ENCODE data around the gene PI3. TPM values are rescaled to one million over a fixed set of nuclear protein-coding genes. Genes with fewer than 3 reads are reported as not detected.

PI3 gene
- total RNA-seq, 5 donors from 2014 or later (not counting 1 experiment from before 2014, with no cell fraction given) = 0.51 TPM; not detected in 4

- H3K27me3 Mint-ChIP-seq = peaks cover 50 to 53% of the 10 kb centered on the region in 2 donors
- no CpG with 5 or more reads among the region's 1 CpG for WGBS (ENCODE audit: insufficient coverage)
- H3K36me3 Mint-ChIP-seq = no peaks in the 10 kb centered on the region
- no peak overlapping the region for H3K4me3 Mint-ChIP-seq
- H3K36me3 ChIP-seq (ENCODE audit: control insufficient read depth in 2 of 2, extremely low read depth in 1 of 2, insufficient read depth in 1 of 2, low read length in 1 of 2) = no peaks in the 10 kb centered on the region
- POLR2A ChIA-PET = no interaction called here
- peaks cover 0 to 20% of the 10 kb centered on the region in 2 experiments for H3K27me3 ChIP-seq (replicated peaks in 1 of 2; ENCODE audit: control insufficient read depth in 2 of 2, extremely low read depth in 1 of 2, insufficient read depth in 2 of 2, low read length in 1 of 2)
- H3K4me3 ChIP-seq (ENCODE audit: control insufficient read depth in 1 of 2, extremely low read depth in 1 of 2, low read length in 1 of 2) = no peak overlapping the region
- no peak overlapping the region for H3K27ac ChIP-seq (ENCODE audit: low read length)
- H3K4me1 ChIP-seq (ENCODE audit: control insufficient read depth in 1 of 2, extremely low read depth in 1 of 2, insufficient read depth in 2 of 2, low read length in 2 of 2) = no peaks in the 10 kb centered on the region
- no peaks in the 10 kb centered on the region for H3K9me3 ChIP-seq
- DNase-seq (no peak), ATAC-seq (replicated peaks in 1 of 4) (no peak)
- CTCF ChIA-PET = no interaction called here
- no peak overlapping the region for H3K27ac Mint-ChIP-seq
- H3K9me3 Mint-ChIP-seq = peaks cover 21 to 38% (median 23%) of the 10 kb centered on the region in 3 donors
- H3K4me1 Mint-ChIP-seq = no peaks in the 10 kb centered on the region
Measured at GRCh38 chr20:45157962-45158361, 16.7 kb upstream of the PI3 start.

- Histone ChIP-seq H3K27me3 (replicated peaks in 1 of 2; ENCODE audit: control insufficient read depth in 2 of 2, extremely low read depth in 1 of 2, insufficient read depth in 2 of 2, low read length in 1 of 2) (peaks cover 3 to 6% of the 10 kb centered on the region in 2 experiments), H3K4me1 (ENCODE audit: control insufficient read depth in 1 of 2, extremely low read depth in 1 of 2, insufficient read depth in 2 of 2, low read length in 2 of 2) (no peaks in the 10 kb centered on the region), H3K9me3 (no peaks in the 10 kb centered on the region), H3K27ac (ENCODE audit: low read length) (no peak overlapping the region), H3K4me3 (ENCODE audit: control insufficient read depth in 1 of 2, extremely low read depth in 1 of 2, low read length in 1 of 2) (no peak overlapping the region), H3K36me3 (ENCODE audit: control insufficient read depth in 2 of 2, extremely low read depth in 1 of 2, insufficient read depth in 1 of 2, low read length in 1 of 2) (no peaks in the 10 kb centered on the region)
- ChIA-PET CTCF (no interaction called here), POLR2A (no interaction called here)
- DNase-seq (no peak), ATAC-seq (replicated peaks in 1 of 4) (no peak)
- no peak overlapping the region for H3K4me3 Mint-ChIP-seq
- peaks cover 63 to 69% of the 10 kb centered on the region in 2 donors for H3K27me3 Mint-ChIP-seq
- no peaks in the 10 kb centered on the region for H3K4me1 Mint-ChIP-seq
- 56% methylated on average over 1 of the region's 1 CpG for whole genome bisulfite sequencing (ENCODE audit: insufficient coverage)
- peaks cover 5% of the 10 kb centered on the region for H3K36me3 Mint-ChIP-seq
- peaks cover 20 to 53% (median 21%) of the 10 kb centered on the region in 3 donors for H3K9me3 Mint-ChIP-seq
- H3K27ac Mint-ChIP-seq = no peak overlapping the region
Measured at GRCh38 chr20:45163083-45163803, 11.5 kb upstream of the PI3 start.

DNA sequence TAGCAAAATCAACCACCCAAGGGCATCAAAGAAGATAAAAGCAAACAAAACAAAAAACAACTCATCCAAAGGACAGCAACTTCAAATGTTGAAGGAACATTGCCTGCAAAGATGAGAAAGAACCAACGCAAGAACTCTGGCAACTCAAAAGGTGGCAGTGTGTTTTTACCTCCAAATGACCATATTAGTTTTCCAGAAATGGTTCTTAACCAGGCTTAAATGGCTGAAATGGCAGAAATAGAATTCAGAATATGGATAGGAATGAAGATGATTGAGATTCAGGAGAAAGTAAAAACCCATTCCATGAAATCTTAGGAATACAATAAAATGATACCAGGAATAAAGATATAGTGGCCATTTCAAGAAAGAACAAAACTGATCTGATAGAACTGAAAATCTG, 9.8 kb upstream of the PI3 start:
- peaks cover 3 to 6% of the 10 kb centered on the region in 2 experiments for H3K27me3 ChIP-seq (replicated peaks in 1 of 2; ENCODE audit: control insufficient read depth in 2 of 2, extremely low read depth in 1 of 2, insufficient read depth in 2 of 2, low read length in 1 of 2)
- peaks cover 8 to 43% (median 11%) of the 10 kb centered on the region in 3 donors for H3K9me3 Mint-ChIP-seq

GRCh38 chr20:45173522-45173921, 1.2 kb upstream of the PI3 start:
- ChIA-PET POLR2A (no interaction called here), CTCF (no interaction called here)
- no peaks in the 10 kb centered on the region for H3K9me3 ChIP-seq
- no peak overlapping the region for H3K27ac ChIP-seq (ENCODE audit: low read length)
- ATAC-seq (replicated peaks in 1 of 4) = no peak
- Mint-ChIP-seq H3K36me3 (no peaks in the 10 kb centered on the region), H3K4me3 (no peak overlapping the region), H3K27me3 (peaks cover 10% of the 10 kb centered on the region in 2 donors), H3K9me3 (peaks cover 0 to 8% (median 2%) of the 10 kb centered on the region in 3 donors), H3K27ac (no peak overlapping the region), H3K4me1 (no peaks in the 10 kb centered on the region)
- DNase-seq = no peak
- H3K4me3 ChIP-seq (ENCODE audit: control insufficient read depth in 1 of 2, extremely low read depth in 1 of 2, low read length in 1 of 2) = no peak overlapping the region
- whole genome bisulfite sequencing (ENCODE audit: insufficient coverage) = no CpG with 5 or more reads among the region's 1 CpG
- no peaks in the 10 kb centered on the region for H3K4me1 ChIP-seq (ENCODE audit: control insufficient read depth in 1 of 2, extremely low read depth in 1 of 2, insufficient read depth in 2 of 2, low read length in 2 of 2)
- peaks cover 2 to 15% of the 10 kb centered on the region in 2 experiments for H3K27me3 ChIP-seq (replicated peaks in 1 of 2; ENCODE audit: control insufficient read depth in 2 of 2, extremely low read depth in 1 of 2, insufficient read depth in 2 of 2, low read length in 1 of 2)
- no peaks in the 10 kb centered on the region for H3K36me3 ChIP-seq (ENCODE audit: control insufficient read depth in 2 of 2, extremely low read depth in 1 of 2, insufficient read depth in 1 of 2, low read length in 1 of 2)

More for the DNA sequence above, 9.8 kb upstream of the PI3 start:
- Mint-ChIP-seq H3K27ac (no peak overlapping the region), H3K4me3 (no peak overlapping the region), H3K4me1 (no peaks in the 10 kb centered on the region), H3K36me3 (peaks cover 5% of the 10 kb centered on the region), H3K27me3 (peaks cover 57 to 67% of the 10 kb centered on the region in 2 donors)
- no CpG with 5 or more reads among the region's 1 CpG for WGBS (ENCODE audit: insufficient coverage)
- ChIA-PET POLR2A (no interaction called here), CTCF (no interaction called here)
- H3K9me3 ChIP-seq = no peaks in the 10 kb centered on the region
- no peaks in the 10 kb centered on the region for H3K36me3 ChIP-seq (ENCODE audit: control insufficient read depth in 2 of 2, extremely low read depth in 1 of 2, insufficient read depth in 1 of 2, low read length in 1 of 2)
- no peak overlapping the region for H3K27ac ChIP-seq (ENCODE audit: low read length)
- no peak for ATAC-seq (replicated peaks in 1 of 4)
- no peak overlapping the region for H3K4me3 ChIP-seq (ENCODE audit: control insufficient read depth in 1 of 2, extremely low read depth in 1 of 2, low read length in 1 of 2)
- H3K4me1 ChIP-seq (ENCODE audit: control insufficient read depth in 1 of 2, extremely low read depth in 1 of 2, insufficient read depth in 2 of 2, low read length in 2 of 2) = no peaks in the 10 kb centered on the region
- no peak for DNase-seq

- H3K9me3 ChIP-seq = no peaks in the 10 kb centered on the region
- H3K4me1 ChIP-seq (ENCODE audit: control insufficient read depth in 1 of 2, extremely low read depth in 1 of 2, insufficient read depth in 2 of 2, low read length in 2 of 2) = no peaks in the 10 kb centered on the region
- no peaks in the 10 kb centered on the region for H3K36me3 Mint-ChIP-seq
- no peak for ATAC-seq (replicated peaks in 1 of 4)
- POLR2A ChIA-PET = no interaction called here
- H3K27ac ChIP-seq (ENCODE audit: low read length) = no peak overlapping the region
- no peak overlapping the region for H3K4me3 Mint-ChIP-seq
- WGBS (ENCODE audit: insufficient coverage) = 83% methylated on average over 1 of the region's 4 CpGs
- no peaks in the 10 kb centered on the region for H3K36me3 ChIP-seq (ENCODE audit: control insufficient read depth in 2 of 2, extremely low read depth in 1 of 2, insufficient read depth in 1 of 2, low read length in 1 of 2)
- peaks cover 4 to 6% of the 10 kb centered on the region in 2 donors for H3K27me3 Mint-ChIP-seq
- no peak for DNase-seq
- no peak overlapping the region for H3K4me3 ChIP-seq (ENCODE audit: control insufficient read depth in 1 of 2, extremely low read depth in 1 of 2, low read length in 1 of 2)
- H3K9me3 Mint-ChIP-seq = no peaks in the 10 kb centered on the region
- no peak overlapping the region for H3K27ac Mint-ChIP-seq
- CTCF ChIA-PET = no interaction called here
- no peaks in the 10 kb centered on the region for H3K4me1 Mint-ChIP-seq
- peaks cover 0 to 22% of the 10 kb centered on the region in 2 experiments for H3K27me3 ChIP-seq (replicated peaks in 1 of 2; ENCODE audit: control insufficient read depth in 2 of 2, extremely low read depth in 1 of 2, insufficient read depth in 2 of 2, low read length in 1 of 2)
Measured at GRCh38 chr20:45176526-45177267, 2.0 kb downstream of the PI3 start.

GRCh38 chr20:45179166-45179565, 4.5 kb downstream of the PI3 start:
- H3K36me3 Mint-ChIP-seq = no peaks in the 10 kb centered on the region
- Histone ChIP-seq H3K27ac (ENCODE audit: low read length) (no peak overlapping the region), H3K4me1 (ENCODE audit: control insufficient read depth in 1 of 2, extremely low read depth in 1 of 2, insufficient read depth in 2 of 2, low read length in 2 of 2) (no peaks in the 10 kb centered on the region), H3K27me3 (replicated peaks in 1 of 2; ENCODE audit: control insufficient read depth in 2 of 2, extremely low read depth in 1 of 2, insufficient read depth in 2 of 2, low read length in 1 of 2) (peaks cover 0 to 18% of the 10 kb centered on the region in 2 experiments), H3K36me3 (ENCODE audit: control insufficient read depth in 2 of 2, extremely low read depth in 1 of 2, insufficient read depth in 1 of 2, low read length in 1 of 2) (no peaks in the 10 kb centered on the region), H3K4me3 (ENCODE audit: control insufficient read depth in 1 of 2, extremely low read depth in 1 of 2, low read length in 1 of 2) (no peak overlapping the region), H3K9me3 (no peaks in the 10 kb centered on the region)
- H3K9me3 Mint-ChIP-seq = no peaks in the 10 kb centered on the region
- ChIA-PET POLR2A (no interaction called here), CTCF (no interaction called here)
- 39% methylated on average over 2 of the region's 2 CpGs for WGBS (ENCODE audit: insufficient coverage)
- H3K4me1 Mint-ChIP-seq = no peaks in the 10 kb centered on the region
- H3K27me3 Mint-ChIP-seq = peaks cover 4 to 6% of the 10 kb centered on the region in 2 donors
- ATAC-seq (replicated peaks in 1 of 4) (no peak), DNase-seq (no peak)
- H3K27ac Mint-ChIP-seq = no peak overlapping the region
- no peak overlapping the region for H3K4me3 Mint-ChIP-seq
